GM21381 (cell line): ENCODE measurements around the gene KLHL30.
"Not testable (repeated sequence)": the region's sequence is repeated elsewhere in the genome, so short reads cannot be mapped to it uniquely, and the experiment has no call there.

Experiments
- ATAC-seq: cut with Tn5 transposase; IDR thresholded peaks from one replicate; pipeline ENCODE4 v1.9.1; 2021; ENCODE audit warnings: mild to moderate bottlenecking, moderate library complexity; ENCODE audit not compliant: unreplicated experiment

Gene KLHL30

GRCh38 chr2:238160206-238161129 lies 22.0 kb downstream of the KLHL30 start:
- ATAC-seq: no peak

- ATAC-seq: no peak
Observed at GRCh38 chr2:238161291-238162051, 23.0 kb downstream of the KLHL30 start.

- no peak for ATAC-seq
Observed at GRCh38 chr2:238162251-238162845, 23.9 kb downstream of the KLHL30 start.

- ATAC-seq: no peak
Observed at GRCh38 chr2:238162846-238163441, 24.5 kb downstream of the KLHL30 start.

- ATAC-seq: no peak
Observed at GRCh38 chr2:238163481-238164198, 25.2 kb downstream of the KLHL30 start.

- no peak for ATAC-seq
Observed at GRCh38 chr2:238164906-238165287, 26.4 kb downstream of the KLHL30 start.

- no peak for ATAC-seq
Observed at GRCh38 chr2:238165288-238165921, 26.9 kb downstream of the KLHL30 start.

- ATAC-seq: no peak
Observed at GRCh38 chr2:238166391-238167343, 28.2 kb downstream of the KLHL30 start.

- ATAC-seq: no peak
Observed at GRCh38 chr2:238167344-238167715, 28.9 kb downstream of the KLHL30 start.

- ATAC-seq: no peak
Observed at GRCh38 chr2:238167761-238168160, 29.3 kb downstream of the KLHL30 start.

GRCh38 chr2:238168196-238169047 lies 30.0 kb downstream of the KLHL30 start:
- no peak for ATAC-seq

GRCh38 chr2:238169048-238169707 lies 30.7 kb downstream of the KLHL30 start:
- no peak for ATAC-seq

- ATAC-seq: no peak
Observed at GRCh38 chr2:238169708-238170251, 31.3 kb downstream of the KLHL30 start.

- ATAC-seq: no peak
Observed at GRCh38 chr2:238170386-238171071, 32.1 kb downstream of the KLHL30 start.

- not testable (repeated sequence) for ATAC-seq
Observed at GRCh38 chr2:238171072-238171431, 32.6 kb downstream of the KLHL30 start.

- ATAC-seq: no peak
Observed at GRCh38 chr2:238171575-238172187, 33.2 kb downstream of the KLHL30 start.
